GM23338 (cell line): ENCODE results near the gene TSPAN33. TPM values are rescaled to one million over a fixed set of nuclear protein-coding genes. Genes with fewer than 3 reads are reported as not detected.

Experiments used
- ATAC-seq: fragments of 200-7000 bp; cut with Tn5 transposase; 3 replicates; pipeline ENCODE4 v1.9.1; 2020
- DNase-seq: peaks from one replicate; pipeline ENCODE4 v3.0.0-alpha.2; 2015; ENCODE audit warnings: low spot score
- H2AFZ ChIP-seq: fragments of 200-600 bp; sonication (generic); 2 replicates; pipeline ENCODE4 v1.8.0; 2016; ENCODE audit warnings: antibody characterized with exemption, mild to moderate bottlenecking, moderate library complexity
- H3F3A ChIP-seq: fragments of 200-600 bp; sonication (generic); replicated peaks from 2 replicates; pipeline ENCODE4 v1.8.0; 2017; ENCODE audit warnings: antibody characterized with exemption, mixed run types, low read depth
- H3K27ac ChIP-seq: fragments of 200-600 bp; sonication (generic); 2 replicates; pipeline ENCODE4 v1.6.1; 2016; ENCODE audit warnings: low read depth
- H3K27me3 ChIP-seq: fragments of 200-600 bp; sonication (generic); 2 replicates; pipeline ENCODE4 v1.8.0; 2016; ENCODE audit warnings: mild to moderate bottlenecking, mixed run types, moderate library complexity; ENCODE audit not compliant: insufficient read depth
- H3K36me3 ChIP-seq: fragments of 200-600 bp; sonication (generic); 2 replicates; pipeline ENCODE4 v1.8.0; 2016; ENCODE audit warnings: mild to moderate bottlenecking; ENCODE audit not compliant: insufficient read depth
- H3K4me1 ChIP-seq: fragments of 200-600 bp; sonication (generic); 2 replicates; pipeline ENCODE4 v1.8.0; 2016; ENCODE audit warnings: mild to moderate bottlenecking, moderate library complexity; ENCODE audit not compliant: insufficient read depth
- H3K4me2 ChIP-seq: fragments of 200-600 bp; sonication (generic); 2 replicates; pipeline ENCODE4 v1.7.1; 2017; ENCODE audit warnings: mixed run types
- H3K4me3 ChIP-seq: fragments of 200-600 bp; sonication (generic); 2 replicates; pipeline ENCODE4 v1.6.1; 2016; ENCODE audit warnings: mixed run types
- H3K79me2 ChIP-seq: fragments of 200-600 bp; sonication (generic); replicated peaks from 2 replicates; pipeline ENCODE4 v1.8.0; 2017; ENCODE audit warnings: mild to moderate bottlenecking; ENCODE audit not compliant: insufficient read depth
- H3K9me2 ChIP-seq: fragments of 200-600 bp; sonication (generic); 2 replicates; pipeline ENCODE4 v1.8.0; 2017; ENCODE audit not compliant: insufficient read depth
- H4K20me1 ChIP-seq: fragments of 200-600 bp; sonication (generic); replicated peaks from 2 replicates; pipeline ENCODE4 v1.8.0; 2017; ENCODE audit warnings: mild to moderate bottlenecking; ENCODE audit not compliant: insufficient read depth
- H3K27ac Mint-ChIP-seq: 2 replicates; pipeline ENCODE4 v1.8.0; 2020; ENCODE audit warnings: inconsistent platforms, mild to moderate bottlenecking, moderate library complexity, mixed read lengths
- H3K27me3 Mint-ChIP-seq: 3 replicates; pipeline ENCODE4 v1.8.0; 2022; ENCODE audit warnings: low read depth, mild to moderate bottlenecking, moderate library complexity, mixed read lengths, inconsistent platforms; ENCODE audit not compliant: insufficient read depth, poor library complexity
- H3K36me3 Mint-ChIP-seq: 3 replicates; pipeline ENCODE4 v1.8.0; 2021; ENCODE audit warnings: low read depth, mild to moderate bottlenecking, inconsistent platforms, moderate library complexity, mixed read lengths
- H3K4me1 Mint-ChIP-seq: 3 replicates; pipeline ENCODE4 v1.8.0; 2020; ENCODE audit warnings: mild to moderate bottlenecking, inconsistent platforms, mixed read lengths
- H3K4me3 Mint-ChIP-seq: 3 replicates; pipeline ENCODE4 v1.8.0; 2021; ENCODE audit warnings: moderate library complexity, mild to moderate bottlenecking, inconsistent platforms, mixed read lengths
- H3K9me3 Mint-ChIP-seq: 3 replicates; pipeline ENCODE4 v1.8.0; 2020; ENCODE audit warnings: moderate library complexity, mild to moderate bottlenecking, inconsistent platforms, mixed read lengths
- JUNB ChIP-seq: IDR thresholded peaks from one replicate; pipeline ENCODE4 v1.6.1; 2016; ENCODE audit warnings: antibody characterized with exemption; ENCODE audit not compliant: unreplicated experiment
- NANOG ChIP-seq: IDR thresholded peaks from 2 replicates; pipeline ENCODE4 v1.6.1; 2016; ENCODE audit warnings: antibody characterized with exemption, borderline replicate concordance
- ZNF114 ChIP-seq: fragments of 250-450 bp; sonication (Bioruptor Pico); IDR thresholded peaks from 2 replicates; pipeline ENCODE4 v1.5.0; 2020; ENCODE audit warnings: mild to moderate bottlenecking, moderate library complexity
- ZNF331 ChIP-seq: fragments of 250-450 bp; sonication (Bioruptor Pico); IDR thresholded peaks from 2 replicates; pipeline ENCODE4 v1.5.0; 2020; ENCODE audit warnings: low read depth, mild to moderate bottlenecking, moderate library complexity
- polyA plus RNA-seq: library from polyadenylated mRNA; unstranded; fragments of >200 nt; fragmentation: Nextera tagmentation; extraction: Ambion mirVana; gene quantifications from 2 replicates; pipeline ENCODE4 v1.2.1, GENCODE V29; 2016
- total RNA-seq: library from RNA; depleted of rRNA; stranded (reverse); fragments of >200 nt; shearing (Covaris generic); gene quantifications from 2 replicates; pipeline ENCODE4 v1.2.3, GENCODE V29; 2014
- TF ChIP-seq, protein P1 (sequence below): fragments of 250-450 bp; sonication (Bioruptor Pico); IDR thresholded peaks from 2 replicates; pipeline ENCODE4 v1.5.0; 2020; ENCODE audit warnings: mild to moderate bottlenecking, moderate library complexity
- TF ChIP-seq, protein P2 (sequence below): IDR thresholded peaks from 2 replicates; pipeline ENCODE4 v1.6.1; 2016; ENCODE audit warnings: antibody characterized with exemption

Gene TSPAN33
- total and polyA plus RNA-seq, 2 experiments from 2014 or later, result 17.6 to 51.5 TPM

DNA sequence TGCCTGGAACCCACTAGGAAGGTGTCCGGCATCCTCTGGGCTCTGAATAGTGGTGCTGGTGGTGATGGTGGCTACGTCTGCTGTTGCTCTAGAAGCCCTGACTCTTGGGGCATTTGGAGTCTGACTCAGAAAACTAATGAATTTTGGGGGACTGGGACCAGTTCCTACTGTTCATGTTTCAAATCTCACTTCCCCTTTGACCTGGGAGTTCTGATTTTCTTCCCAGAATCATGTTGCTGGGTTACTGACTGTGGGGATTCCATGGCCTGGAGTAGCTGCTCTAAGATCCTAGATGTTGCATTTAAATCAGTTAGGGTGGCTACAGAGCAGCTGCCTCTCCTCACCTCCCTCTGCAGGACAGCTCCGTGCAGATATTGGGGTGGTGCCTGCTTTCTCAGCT lies 3.2 kb downstream of the TSPAN33 start (continued):
- TF ChIP-seq, protein P1, sequence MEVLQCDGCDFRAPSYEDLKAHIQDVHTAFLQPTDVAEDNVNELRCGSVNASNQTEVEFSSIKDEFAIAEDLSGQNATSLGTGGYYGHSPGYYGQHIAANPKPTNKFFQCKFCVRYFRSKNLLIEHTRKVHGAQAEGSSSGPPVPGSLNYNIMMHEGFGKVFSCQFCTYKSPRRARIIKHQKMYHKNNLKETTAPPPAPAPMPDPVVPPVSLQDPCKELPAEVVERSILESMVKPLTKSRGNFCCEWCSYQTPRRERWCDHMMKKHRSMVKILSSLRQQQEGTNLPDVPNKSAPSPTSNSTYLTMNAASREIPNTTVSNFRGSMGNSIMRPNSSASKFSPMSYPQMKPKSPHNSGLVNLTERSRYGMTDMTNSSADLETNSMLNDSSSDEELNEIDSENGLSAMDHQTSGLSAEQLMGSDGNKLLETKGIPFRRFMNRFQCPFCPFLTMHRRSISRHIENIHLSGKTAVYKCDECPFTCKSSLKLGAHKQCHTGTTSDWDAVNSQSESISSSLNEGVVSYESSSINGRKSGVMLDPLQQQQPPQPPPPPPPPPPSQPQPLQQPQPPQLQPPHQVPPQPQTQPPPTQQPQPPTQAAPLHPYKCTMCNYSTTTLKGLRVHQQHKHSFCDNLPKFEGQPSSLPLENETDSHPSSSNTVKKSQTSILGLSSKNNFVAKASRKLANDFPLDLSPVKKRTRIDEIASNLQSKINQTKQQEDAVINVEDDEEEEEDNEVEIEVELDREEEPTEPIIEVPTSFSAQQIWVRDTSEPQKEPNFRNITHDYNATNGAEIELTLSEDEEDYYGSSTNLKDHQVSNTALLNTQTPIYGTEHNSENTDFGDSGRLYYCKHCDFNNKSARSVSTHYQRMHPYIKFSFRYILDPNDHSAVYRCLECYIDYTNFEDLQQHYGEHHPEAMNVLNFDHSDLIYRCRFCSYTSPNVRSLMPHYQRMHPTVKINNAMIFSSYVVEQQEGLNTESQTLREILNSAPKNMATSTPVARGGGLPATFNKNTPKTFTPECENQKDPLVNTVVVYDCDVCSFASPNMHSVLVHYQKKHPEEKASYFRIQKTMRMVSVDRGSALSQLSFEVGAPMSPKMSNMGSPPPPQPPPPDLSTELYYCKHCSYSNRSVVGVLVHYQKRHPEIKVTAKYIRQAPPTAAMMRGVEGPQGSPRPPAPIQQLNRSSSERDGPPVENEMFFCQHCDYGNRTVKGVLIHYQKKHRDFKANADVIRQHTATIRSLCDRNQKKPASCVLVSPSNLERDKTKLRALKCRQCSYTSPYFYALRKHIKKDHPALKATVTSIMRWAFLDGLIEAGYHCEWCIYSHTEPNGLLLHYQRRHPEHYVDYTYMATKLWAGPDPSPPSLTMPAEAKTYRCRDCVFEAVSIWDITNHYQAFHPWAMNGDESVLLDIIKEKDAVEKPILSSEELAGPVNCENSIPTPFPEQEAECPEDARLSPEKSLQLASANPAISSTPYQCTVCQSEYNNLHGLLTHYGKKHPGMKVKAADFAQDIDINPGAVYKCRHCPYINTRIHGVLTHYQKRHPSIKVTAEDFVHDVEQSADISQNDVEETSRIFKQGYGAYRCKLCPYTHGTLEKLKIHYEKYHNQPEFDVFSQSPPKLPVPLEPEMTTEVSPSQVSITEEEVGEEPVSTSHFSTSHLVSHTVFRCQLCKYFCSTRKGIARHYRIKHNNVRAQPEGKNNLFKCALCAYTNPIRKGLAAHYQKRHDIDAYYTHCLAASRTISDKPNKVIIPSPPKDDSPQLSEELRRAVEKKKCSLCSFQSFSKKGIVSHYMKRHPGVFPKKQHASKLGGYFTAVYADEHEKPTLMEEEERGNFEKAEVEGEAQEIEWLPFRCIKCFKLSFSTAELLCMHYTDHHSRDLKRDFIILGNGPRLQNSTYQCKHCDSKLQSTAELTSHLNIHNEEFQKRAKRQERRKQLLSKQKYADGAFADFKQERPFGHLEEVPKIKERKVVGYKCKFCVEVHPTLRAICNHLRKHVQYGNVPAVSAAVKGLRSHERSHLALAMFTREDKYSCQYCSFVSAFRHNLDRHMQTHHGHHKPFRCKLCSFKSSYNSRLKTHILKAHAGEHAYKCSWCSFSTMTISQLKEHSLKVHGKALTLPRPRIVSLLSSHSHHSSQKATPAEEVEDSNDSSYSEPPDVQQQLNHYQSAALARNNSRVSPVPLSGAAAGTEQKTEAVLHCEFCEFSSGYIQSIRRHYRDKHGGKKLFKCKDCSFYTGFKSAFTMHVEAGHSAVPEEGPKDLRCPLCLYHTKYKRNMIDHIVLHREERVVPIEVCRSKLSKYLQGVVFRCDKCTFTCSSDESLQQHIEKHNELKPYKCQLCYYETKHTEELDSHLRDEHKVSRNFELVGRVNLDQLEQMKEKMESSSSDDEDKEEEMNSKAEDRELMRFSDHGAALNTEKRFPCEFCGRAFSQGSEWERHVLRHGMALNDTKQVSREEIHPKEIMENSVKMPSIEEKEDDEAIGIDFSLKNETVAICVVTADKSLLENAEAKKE, result no peak
- TF ChIP-seq JUNB (no peak), ZNF331 (CRISPR knock-in tag) (no peak)

DNA sequence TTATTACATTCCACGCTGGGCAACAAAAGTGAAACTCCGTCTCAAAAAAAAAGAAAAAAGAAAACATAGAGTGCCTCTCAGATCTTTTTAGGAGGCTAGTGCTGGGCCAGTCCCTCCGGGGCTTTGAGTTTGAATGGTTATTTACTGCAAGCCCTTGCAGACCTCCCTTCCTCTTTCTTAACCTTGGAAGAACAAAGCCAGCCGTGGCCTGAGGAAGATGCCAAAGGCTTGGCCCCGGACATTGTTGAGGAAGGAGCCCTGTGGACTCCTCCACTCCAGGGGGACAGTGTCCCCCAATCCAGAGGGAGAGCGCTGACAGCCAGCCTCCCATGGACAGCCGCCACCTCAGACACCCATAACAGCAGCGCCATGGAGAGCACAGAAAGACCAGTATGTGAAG lies 5.0 kb downstream of the TSPAN33 start:
- TF ChIP-seq, protein P2, sequence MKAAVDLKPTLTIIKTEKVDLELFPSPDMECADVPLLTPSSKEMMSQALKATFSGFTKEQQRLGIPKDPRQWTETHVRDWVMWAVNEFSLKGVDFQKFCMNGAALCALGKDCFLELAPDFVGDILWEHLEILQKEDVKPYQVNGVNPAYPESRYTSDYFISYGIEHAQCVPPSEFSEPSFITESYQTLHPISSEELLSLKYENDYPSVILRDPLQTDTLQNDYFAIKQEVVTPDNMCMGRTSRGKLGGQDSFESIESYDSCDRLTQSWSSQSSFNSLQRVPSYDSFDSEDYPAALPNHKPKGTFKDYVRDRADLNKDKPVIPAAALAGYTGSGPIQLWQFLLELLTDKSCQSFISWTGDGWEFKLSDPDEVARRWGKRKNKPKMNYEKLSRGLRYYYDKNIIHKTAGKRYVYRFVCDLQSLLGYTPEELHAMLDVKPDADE, result no peak
- TF ChIP-seq ZNF114 (CRISPR knock-in tag) (no peak), NANOG (no peak)

More for the DNA sequence above, 5.0 kb downstream of the TSPAN33 start:
- Mint-ChIP-seq H3K27me3 (peaks cover 2% of the 10 kb centered on the region), H3K36me3 (peaks cover 2% of the 10 kb centered on the region; the same call in 1 of the 3 replicates), H3K27ac (no peak overlapping the region), H3K9me3 (no peaks in the 10 kb centered on the region), H3K4me3 (no peak overlapping the region), H3K4me1 (peaks cover 22% of the 10 kb centered on the region)
- Histone ChIP-seq H3K4me3 (no peak overlapping the region), H3K79me2 (peaks cover 3% of the 10 kb centered on the region), H3K4me2 (no peak overlapping the region), H2AFZ (no peak overlapping the region), H3K4me1 (peaks cover 7% of the 10 kb centered on the region), H3K27ac (no peak overlapping the region), H3K9me2 (no peaks in the 10 kb centered on the region), H3K36me3 (no peaks in the 10 kb centered on the region), H3K27me3 (no peaks in the 10 kb centered on the region), H4K20me1 (no peaks in the 10 kb centered on the region), H3F3A (no peaks in the 10 kb centered on the region)
- no peak for ATAC-seq
- DNase-seq, result no peak
